SK-N-DZ (cell line): Measurements from ENCODE around the gene TLR2.
A peak's percentile ranks its signal among the peaks of the same experiment; 100 is the strongest.

Experiments used
- DNase-seq: peaks from one replicate; pipeline ENCODE4 v3.0.0-alpha.2; 2015; ENCODE audit warnings: low spot score

Gene TLR2

GRCh38 chr4:153731239-153731638, 47.2 kb downstream of the TLR2 start:
- no peak for DNase-seq

DNA sequence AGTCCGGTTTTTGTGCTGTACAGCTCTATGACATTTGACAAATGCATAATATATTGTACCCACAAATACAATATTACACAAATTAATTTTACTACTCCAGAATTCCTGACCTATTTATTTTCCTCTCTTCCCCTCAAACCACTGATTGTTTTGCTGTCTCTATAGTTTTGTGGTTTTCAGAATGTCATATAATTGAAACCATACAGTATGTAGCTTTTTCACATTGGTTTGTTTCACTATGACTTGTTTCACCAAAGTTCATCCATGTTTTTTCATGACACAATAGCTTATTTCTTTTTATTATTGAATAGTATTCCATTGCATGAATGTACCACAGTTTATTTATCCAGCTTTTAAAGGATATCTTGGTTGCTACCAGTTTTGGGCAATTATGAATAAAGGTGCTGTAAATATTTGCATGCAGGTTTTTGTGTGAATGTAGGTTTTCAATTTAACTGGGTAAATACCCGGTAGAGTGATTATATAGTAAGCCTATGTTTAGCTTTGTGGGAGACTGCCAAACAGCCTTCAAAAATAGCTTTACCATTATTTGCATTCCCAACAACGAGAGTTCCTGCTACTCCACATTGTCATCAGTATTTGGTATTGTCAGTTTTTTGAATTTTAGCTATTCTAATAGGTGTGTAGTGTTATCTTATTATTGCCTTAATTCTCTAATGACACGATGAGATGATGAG, 49.8 kb downstream of the TLR2 start:
- no peak for DNase-seq

- no peak for DNase-seq
Measured at GRCh38 chr4:153735906-153736461, 51.9 kb downstream of the TLR2 start.

GRCh38 chr4:153741541-153741940, 57.5 kb downstream of the TLR2 start:
- no peak for DNase-seq

DNA sequence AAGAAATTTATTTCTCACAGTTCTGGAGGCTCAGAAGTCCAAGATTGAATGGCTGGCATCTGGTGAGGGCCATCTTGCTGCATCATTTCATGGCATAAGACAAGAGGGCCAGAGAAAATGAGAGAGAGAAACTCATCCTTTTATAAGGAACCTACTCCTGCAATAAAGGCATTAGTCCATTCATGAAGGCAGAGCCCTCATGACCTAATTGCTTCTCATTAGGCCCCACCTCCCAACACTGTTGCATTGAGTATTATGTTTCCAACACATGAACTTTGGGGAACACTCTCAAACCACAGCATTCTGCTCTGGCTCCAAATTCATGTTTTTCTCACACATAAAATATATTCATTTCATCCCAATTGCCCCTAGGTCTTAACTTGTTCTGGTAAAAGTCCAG, 61.6 kb downstream of the TLR2 start:
- DNase-seq: no peak

DNA sequence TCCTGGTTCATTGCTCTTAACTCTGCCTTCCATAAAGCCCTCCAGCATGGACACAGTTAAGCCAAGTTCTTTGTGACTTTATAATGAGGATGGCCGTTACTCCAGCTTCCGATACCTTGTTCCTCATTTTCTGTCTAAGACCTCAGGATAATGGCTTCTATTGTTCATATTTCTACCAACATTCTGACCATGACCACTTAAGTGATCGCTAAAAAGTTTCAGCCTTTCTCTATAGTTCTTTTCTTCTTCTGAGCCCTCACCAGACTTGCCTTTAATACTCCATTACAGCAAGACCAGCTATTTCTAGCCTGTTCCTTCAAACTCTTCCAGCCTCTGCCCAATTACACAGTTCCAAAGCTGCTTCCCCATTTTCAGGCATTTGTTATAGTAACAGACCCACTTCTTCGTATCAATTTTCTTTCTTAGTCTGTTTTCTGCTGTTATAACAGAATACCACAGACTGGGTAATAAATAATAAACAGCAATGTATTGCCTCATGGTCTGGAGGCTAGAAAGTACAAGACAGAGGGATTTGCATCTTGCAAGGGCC, 63.4 kb downstream of the TLR2 start:
- no peak for DNase-seq

- no peak for DNase-seq
Measured at GRCh38 chr4:153748378-153748777, 64.3 kb downstream of the TLR2 start.

DNA sequence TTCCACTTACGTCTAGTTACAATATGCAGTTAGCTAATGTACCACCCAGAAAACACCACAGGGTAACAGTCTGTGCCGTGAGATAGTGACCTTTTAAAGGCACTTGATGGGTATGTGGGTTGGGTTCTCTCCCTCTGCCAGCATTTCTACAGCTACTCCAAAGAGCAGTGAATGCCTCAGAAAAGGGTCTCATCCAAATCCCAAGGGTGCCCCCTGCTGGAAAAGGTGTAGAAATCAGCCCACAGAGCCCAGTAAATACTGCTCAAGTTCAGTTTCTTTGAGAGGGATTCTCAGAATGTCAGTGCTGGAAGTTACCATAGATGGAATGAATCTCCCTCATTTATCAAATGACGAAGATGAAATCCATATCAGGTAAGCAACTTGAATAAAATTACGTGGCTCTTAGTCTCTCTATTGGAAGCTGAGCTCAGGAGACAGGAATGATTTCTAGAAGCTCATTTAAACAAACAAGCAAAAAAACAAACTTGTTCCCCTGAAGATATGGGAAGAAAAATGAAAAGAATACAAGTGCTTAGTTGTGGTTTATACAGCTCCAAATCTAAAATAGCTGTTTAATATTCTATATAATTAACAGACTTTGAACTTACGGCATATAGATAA, 66.2 kb downstream of the TLR2 start:
- DNase-seq: peak; percentile 59

DNA sequence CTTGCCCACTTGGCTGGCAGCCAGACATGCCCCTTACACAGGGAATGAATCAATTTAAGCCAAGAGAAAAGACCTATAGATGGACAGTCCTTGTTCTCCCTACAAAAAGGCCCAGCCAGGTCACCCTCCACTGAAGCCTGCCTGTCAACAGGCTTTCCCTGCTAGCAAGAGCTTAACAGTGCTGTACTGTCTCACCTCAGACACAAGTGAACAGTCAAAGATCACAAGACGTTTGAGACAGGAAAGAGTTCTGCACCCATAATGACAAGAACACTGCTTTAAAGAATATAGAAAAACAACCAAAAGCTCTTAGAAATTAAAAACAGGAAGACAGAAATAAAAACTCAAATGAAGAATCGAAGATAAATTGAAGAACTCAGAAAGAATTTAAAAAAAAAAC, 71.1 kb downstream of the TLR2 start:
- no peak for DNase-seq
